T follicular helper cell (primary cell): Measurements from ENCODE around the gene CTIF.

Experiments used
- DNase-seq: peaks from one replicate; pipeline ENCODE4 v3.0.0-alpha.2; 2020; ENCODE audit warnings: low read depth

The CTIF gene

GRCh38 chr18:48753691-48754090, 214.9 kb downstream of the CTIF start:
- DNase-seq: no peak

GRCh38 chr18:48754559-48754958, 215.7 kb downstream of the CTIF start:
- DNase-seq: no peak

- DNase-seq: no peak
Observed at GRCh38 chr18:48754993-48755473, 216.2 kb downstream of the CTIF start.

- DNase-seq: no peak
Observed at GRCh38 chr18:48756511-48757226, 217.8 kb downstream of the CTIF start.

- no peak for DNase-seq
Observed at GRCh38 chr18:48757367-48757766, 218.5 kb downstream of the CTIF start.

GRCh38 chr18:48757906-48758305, 219.1 kb downstream of the CTIF start:
- no peak for DNase-seq

- no peak for DNase-seq
Observed at GRCh38 chr18:48761582-48761981, 222.8 kb downstream of the CTIF start.

GRCh38 chr18:48762022-48762421, 223.2 kb downstream of the CTIF start:
- no peak for DNase-seq

- no peak for DNase-seq
Observed at GRCh38 chr18:48762836-48763718, 224.2 kb downstream of the CTIF start.

GRCh38 chr18:48763719-48764100, 224.9 kb downstream of the CTIF start:
- no peak for DNase-seq

- no peak for DNase-seq
Observed at GRCh38 chr18:48765053-48765452, 226.2 kb downstream of the CTIF start.

- no peak for DNase-seq
Observed at GRCh38 chr18:48766026-48766425, 227.2 kb downstream of the CTIF start.

GRCh38 chr18:48766487-48766886, 227.7 kb downstream of the CTIF start:
- DNase-seq: no peak

- DNase-seq: no peak
Observed at GRCh38 chr18:48767090-48767690, 228.4 kb downstream of the CTIF start.

- no peak for DNase-seq
Observed at GRCh38 chr18:48769006-48769636, 230.3 kb downstream of the CTIF start.

GRCh38 chr18:48770243-48770642, 231.4 kb downstream of the CTIF start:
- no peak for DNase-seq

- no peak for DNase-seq
Observed at GRCh38 chr18:48771641-48772375, 233.0 kb downstream of the CTIF start.

- no peak for DNase-seq
Observed at GRCh38 chr18:48772457-48772856, 233.6 kb downstream of the CTIF start.

GRCh38 chr18:48773821-48774220, 235.0 kb downstream of the CTIF start:
- DNase-seq: no peak

GRCh38 chr18:48774941-48775340, 236.1 kb downstream of the CTIF start:
- DNase-seq: no peak

GRCh38 chr18:48775372-48776155, 236.7 kb downstream of the CTIF start:
- no peak for DNase-seq
